GM21367 (cell line): ENCODE results near the gene SPATA25.
"Not testable (repeated sequence)": the region's sequence is repeated elsewhere in the genome, so short reads cannot be mapped to it uniquely, and the experiment has no call there.

Experiments
- ATAC-seq: cut with Tn5 transposase; IDR thresholded peaks from one replicate; pipeline ENCODE4 v1.9.1; 2021; ENCODE audit not compliant: unreplicated experiment

Gene SPATA25

GRCh38 chr20:45887346-45887715 is at the start of gene SPATA25:
TSS of gene SPATA25 (minus strand) at chr20:45887622. CDS start at chr20:45887590, 32 bp downstream.
- no peak for ATAC-seq

DNA sequence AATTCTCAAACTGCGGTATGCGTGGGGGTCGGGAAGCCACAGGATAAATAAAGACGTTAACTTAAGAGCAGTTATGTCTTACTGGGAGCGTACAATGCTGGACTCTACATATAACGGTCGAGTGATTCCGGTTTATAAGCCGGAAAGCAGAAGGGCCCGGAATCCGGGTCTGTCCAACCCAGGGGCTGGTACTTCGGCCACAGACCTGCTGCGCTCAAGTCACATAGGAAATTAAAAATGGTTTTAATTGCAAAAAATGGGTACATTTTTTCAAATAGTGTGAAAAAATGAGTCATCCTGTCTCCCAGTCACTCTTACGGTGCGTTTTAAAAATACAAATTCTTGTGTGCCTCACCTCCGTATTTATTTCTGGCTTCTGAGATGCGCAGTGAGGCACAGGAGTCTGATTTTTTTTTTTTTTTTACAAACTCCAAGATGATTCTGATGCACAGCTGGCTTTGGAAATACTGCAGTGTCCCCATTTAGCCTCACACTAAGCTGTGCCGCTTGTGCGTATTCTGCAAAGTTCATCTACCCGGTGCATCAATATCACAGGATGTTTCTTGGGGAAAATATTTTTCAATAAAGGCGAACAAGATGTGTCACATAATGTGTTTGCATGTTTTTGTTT is 48.1 kb upstream of the SPATA25 start:
- no peak for ATAC-seq

GRCh38 chr20:45934586-45935415 is 47.4 kb upstream of the SPATA25 start, which contains the start of gene PCIF1:
TSS of gene PCIF1 (plus strand) at chr20:45934683. CDS start at chr20:45939000, 4,317 bp downstream.
- peak; percentile 57 for ATAC-seq

DNA sequence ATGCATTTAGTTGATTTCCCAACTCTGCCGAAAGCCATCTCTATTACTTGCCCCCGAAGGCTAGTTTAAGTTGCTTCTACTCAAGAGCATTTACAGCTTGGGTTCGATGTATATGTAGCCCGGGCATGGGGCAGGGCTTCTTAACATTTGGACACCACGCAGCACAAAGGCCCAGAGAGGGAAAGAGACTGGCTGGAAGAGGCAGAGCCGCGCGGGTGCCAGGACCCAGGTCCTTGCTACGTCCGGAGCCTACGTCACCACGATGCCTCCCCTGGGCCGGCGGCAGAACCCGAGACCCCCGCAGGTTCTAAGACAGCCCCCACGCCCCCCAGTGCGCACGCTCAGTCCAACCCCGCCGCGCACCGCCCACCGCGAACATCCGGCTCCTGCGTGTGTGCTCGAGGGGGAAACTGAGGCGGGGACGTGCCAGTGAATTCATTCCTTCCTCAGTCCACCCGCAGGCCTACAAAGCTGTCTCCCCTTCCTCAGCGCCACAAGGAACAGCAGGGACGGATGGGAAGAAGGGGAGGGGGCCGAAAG is 46.7 kb upstream of the SPATA25 start:
- ATAC-seq, result no peak

DNA sequence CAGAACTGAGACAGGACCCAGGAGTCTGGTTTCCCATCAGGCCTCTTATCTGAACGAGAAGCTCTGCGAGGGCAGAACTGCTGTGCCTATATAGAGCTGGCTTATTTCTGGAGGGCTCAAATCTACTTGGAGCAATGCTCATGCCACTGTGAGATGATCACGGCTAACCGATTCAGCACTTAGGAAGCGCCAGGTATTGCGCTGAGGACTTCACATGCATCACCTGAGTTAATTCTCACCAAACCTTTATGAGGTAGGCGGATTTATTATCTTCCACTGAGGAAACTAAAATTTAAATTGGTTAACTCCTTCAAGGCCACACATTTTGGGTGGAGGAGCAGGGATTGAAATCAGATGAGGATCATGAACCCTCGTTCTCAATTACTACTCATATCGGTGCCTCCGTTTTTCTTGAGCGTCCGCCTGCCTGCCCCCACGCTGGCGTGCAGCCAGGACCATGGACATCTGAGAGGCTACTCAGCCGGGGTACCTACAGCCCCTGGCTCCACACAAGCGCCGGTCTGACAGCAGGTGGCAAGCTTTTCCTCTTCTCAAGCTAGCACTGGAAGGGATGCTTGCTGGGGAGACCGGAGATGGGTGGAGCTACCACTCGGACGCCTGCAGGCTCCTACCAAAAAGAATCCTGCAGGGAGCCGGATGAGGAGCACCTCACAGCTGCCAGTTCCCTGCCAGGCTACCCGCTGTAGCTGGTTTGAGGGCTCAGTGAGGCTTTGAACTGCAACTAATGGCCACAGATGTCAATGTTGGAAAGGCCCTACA is 46.0 kb upstream of the SPATA25 start:
- no peak for ATAC-seq

DNA sequence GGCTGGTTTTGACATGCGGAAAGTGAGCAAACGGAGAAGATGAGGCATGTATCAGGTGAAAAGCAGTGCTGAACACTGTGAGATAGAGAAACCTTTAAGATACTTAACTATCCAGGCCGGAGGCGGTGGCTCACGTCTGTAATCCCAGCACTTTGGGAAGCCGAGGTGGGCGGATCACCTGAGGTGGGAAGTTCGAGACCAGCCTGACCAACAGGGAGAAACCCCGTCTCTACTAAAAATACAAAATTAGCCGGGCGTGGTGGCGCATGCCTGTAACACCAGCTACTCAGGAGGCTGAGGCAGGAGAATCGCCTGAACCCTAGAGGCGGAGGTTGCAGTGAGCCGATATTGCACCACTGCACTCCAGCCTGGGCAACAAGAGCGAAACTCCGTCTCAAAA is 44.3 kb upstream of the SPATA25 start:
- ATAC-seq, result not testable (repeated sequence)

DNA sequence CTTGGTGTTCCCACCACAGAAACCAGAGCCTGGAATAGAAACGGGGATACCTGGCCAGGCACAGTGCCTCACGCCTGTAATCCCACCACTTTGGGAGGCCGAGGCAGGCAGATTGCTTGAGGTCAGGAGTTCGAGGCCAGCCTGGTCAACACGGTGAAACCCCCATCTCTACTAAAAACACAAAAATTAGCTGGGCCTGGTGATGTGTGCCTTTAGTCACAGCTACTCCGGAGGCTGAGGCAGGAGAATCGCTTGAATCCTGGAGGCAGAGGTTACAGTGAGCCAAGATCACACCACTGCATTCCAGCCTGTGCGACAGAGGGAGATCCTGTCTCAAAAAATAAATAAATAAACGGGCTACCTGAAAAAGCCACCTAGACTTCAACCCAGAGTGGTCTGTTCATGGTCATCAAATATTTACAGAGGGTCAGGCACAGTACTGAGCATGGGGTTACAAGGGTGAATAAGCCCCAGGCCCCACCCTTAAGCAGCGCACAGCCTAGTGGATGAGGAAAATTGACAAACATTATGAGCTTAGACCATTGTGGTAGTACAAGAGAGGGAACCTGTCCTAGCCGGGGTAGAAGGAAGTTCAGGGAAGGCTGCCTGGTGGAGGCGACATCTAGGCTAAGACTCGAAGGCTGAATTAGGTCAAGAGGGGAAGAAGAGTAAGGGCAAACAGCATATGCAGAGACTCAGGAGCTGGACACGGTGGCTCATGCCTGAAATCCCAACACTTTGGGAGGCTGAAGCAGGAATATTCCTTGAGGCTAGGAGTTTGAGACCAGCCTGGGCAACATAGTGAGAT is 39.9 kb upstream of the SPATA25 start:
- no peak for ATAC-seq

DNA sequence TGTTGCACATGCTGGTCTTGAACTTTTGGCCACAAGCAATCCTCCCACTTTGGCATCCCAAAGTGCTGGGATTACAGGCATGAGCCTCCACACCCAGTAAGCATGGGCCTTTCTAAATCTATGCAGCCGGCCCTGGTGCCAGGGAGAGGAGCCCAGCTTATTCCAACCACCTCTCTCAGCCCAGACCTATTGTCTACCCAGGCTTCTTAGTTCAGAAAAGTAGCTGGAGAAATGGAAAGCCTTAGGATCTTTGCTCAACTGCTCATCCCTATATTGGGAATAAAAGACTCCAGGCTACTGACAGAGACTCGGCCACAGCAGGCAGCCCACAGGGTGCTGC is 39.3 kb upstream of the SPATA25 start:
- ATAC-seq, result no peak

DNA sequence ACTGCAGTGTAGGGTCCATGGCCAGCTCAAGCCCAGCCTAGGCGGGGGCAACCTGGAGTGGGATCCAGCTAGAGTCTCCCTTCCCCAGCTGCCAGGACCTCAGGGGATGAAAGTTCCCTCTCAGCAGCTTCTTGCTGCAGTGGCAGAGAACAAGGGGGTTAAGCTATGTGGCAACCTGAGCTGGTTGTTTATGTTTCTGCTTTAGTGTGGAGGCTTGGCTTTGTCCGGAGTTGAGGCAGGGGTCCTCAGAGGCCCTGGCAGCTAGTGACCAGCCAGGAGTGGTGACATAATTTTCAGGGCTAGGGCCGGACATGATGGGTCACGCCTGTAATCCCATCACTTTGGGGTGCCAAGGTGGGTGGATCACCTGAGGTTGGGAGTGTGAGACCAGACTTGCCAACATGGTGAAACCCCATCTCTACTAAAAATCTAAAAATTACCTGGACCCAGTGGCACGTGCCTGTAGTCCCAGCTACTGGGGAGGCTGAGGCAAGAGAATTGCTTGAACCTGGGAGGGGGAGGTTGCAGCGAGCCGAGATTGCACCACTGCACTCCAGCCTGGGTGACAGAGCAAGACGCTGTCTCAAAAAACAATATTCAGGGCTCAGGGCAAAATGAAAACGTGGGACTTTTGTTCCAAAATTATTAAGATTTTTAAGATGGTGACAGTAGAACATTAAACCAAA is 38.5 kb upstream of the SPATA25 start:
- no peak for ATAC-seq

GRCh38 chr20:45924391-45925261 is 37.2 kb upstream of the SPATA25 start:
- ATAC-seq, result no peak

- no peak for ATAC-seq
Observed at GRCh38 chr20:45921337-45922189, 34.1 kb upstream of the SPATA25 start.

DNA sequence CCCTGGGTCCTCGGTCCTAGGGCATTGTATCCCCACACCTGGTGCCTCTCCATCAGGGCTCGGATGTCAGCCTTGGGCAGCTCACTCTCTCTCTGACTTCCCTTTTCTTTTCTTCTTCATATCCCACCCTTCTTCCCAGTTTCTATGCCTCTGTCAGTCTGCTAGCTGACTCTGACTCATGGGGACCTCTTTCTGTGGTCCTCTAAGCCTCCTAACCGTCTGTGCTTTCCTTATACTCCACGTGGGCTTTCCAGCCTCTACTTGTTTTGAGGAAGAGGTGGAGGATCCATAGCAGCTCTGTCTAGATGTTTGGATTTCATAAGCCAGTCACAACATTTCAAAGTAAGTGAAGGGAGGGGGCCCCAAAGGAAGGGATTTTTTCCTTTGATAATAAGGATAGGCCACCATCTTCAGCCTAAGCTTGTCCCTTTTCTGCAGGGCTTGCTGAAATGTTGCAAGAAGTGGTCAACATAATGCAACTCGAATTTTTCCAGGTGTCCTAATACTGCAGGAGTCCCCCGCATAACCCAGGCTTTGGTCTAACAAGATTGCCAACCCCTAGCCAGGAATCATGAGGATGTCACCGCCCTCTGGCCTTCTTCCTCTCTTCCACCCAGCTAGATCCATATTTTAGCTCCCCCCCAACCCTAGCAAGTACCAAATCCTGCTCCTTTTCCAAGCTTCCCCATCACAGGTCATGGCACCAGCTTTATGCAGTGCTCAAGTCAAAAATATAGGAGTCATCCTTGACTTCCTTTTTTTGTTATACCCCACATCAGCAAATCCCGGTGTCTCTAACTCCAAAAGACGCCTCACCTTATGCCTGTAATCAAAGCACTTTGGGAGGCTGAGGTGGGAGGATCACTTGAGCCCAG is 33.3 kb upstream of the SPATA25 start:
- ATAC-seq, result no peak

DNA sequence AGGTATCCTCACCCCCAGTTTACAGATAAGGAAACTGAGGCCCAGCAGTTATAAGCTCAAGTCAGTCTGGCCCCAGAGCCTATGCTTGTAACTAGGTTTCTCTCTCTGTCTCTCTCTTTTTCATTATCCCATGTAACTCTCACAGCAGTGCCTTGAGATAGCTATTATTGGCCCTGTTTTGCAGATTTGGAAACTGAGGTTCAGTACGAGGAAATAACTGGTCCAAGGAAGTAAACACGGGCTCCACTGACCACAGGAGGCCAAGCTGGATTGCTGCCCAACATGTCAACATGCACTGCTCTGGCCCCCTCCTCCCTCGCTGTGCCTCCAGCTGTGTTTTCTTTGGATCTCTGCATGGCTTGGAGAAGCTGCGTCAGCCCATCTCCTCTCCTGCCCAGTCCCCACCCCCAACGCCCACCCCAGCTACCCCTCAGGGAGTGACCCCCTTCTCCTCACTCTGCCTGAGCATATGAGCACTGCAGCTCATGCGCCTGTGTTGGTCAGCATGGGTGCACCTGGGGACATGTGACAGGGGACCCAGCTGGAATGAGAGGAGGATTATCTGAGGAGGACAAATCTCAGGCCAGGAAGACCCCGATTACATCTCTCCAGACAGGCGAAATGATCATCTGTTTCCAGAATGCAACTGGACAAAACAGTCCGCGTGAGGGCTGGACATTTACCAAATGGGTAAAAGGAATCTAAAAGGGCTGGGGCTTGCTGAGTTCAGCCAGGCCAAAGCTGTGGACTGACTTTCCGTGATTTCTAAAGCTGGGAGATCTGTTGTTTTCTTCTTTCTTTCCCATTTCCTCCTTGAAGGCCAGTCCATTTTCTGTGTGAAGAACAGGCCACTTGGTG is 32.3 kb upstream of the SPATA25 start:
- no peak for ATAC-seq

- no peak for ATAC-seq
Observed at GRCh38 chr20:45918779-45919537, 31.5 kb upstream of the SPATA25 start.

- ATAC-seq, result no peak
Observed at GRCh38 chr20:45918182-45918737, 30.8 kb upstream of the SPATA25 start.
